ENCODE results near the gene KRTAP16-1. TPM values are rescaled to one million over a fixed set of nuclear protein-coding genes. Genes with fewer than 3 reads are reported as not detected.
"Not testable (repeated sequence)": the region's sequence is repeated elsewhere in the genome, so short reads cannot be mapped to it uniquely, and the experiment has no call there.

KRTAP16-1 gene
- total RNA-seq = not detected in 2 replicates
- long read RNA-seq = 0 reads

- Mint-ChIP-seq H3K27ac (no peak within 1 kb of the TSS), H3K4me1 (ENCODE audit: low read depth) (no peaks in the 10 kb centered on the region), H3K36me3 (ENCODE audit: insufficient read depth) (no peaks in the 10 kb centered on the region), H3K9me3 (ENCODE audit: low read depth) (no peaks in the 10 kb centered on the region), H3K4me3 (ENCODE audit: low read depth) (no peak within 1 kb of the TSS), H3K27me3 (peaks cover 36% of the 10 kb centered on the region)
- no peak for TF ChIP-seq CTCF (IDR thresholded peaks at IDR 0.05; ENCODE audit: unreplicated experiment)
- no peak for DNase-seq (ENCODE audit: low spot score, unreplicated experiment)
Measured at GRCh38 chr17:41308918-41309359, at the start of gene KRTAP16-1. KRTAP16-1 (minus strand) TSS chr17:41309309; CDS start chr17:41309253, 56 bp downstream.

- TF ChIP-seq CTCF (IDR thresholded peaks at IDR 0.05; ENCODE audit: unreplicated experiment) = no peak
- no peak for DNase-seq (ENCODE audit: low spot score, unreplicated experiment)
- no peak overlapping the region for H3K27ac Mint-ChIP-seq
Measured at GRCh38 chr17:41354536-41354935, 45.4 kb upstream of the KRTAP16-1 start.

GRCh38 chr17:41352597-41353366, 43.7 kb upstream of the KRTAP16-1 start:
- TF ChIP-seq CTCF (IDR thresholded peaks at IDR 0.05; ENCODE audit: unreplicated experiment) = no peak
- H3K9me3 Mint-ChIP-seq (ENCODE audit: low read depth) = peaks cover 8% of the 10 kb centered on the region
- peaks cover 19% of the 10 kb centered on the region for H3K27me3 Mint-ChIP-seq
- H3K27ac Mint-ChIP-seq = no peak overlapping the region
- no peaks in the 10 kb centered on the region for H3K4me1 Mint-ChIP-seq (ENCODE audit: low read depth)
- H3K36me3 Mint-ChIP-seq (ENCODE audit: insufficient read depth) = no peaks in the 10 kb centered on the region
- no peak overlapping the region for H3K4me3 Mint-ChIP-seq (ENCODE audit: low read depth)
- no peak for DNase-seq (ENCODE audit: low spot score, unreplicated experiment)

More at GRCh38 chr17:41354536-41354935, 45.4 kb upstream of the KRTAP16-1 start:
- Mint-ChIP-seq H3K4me1 (ENCODE audit: low read depth) (no peaks in the 10 kb centered on the region), H3K36me3 (ENCODE audit: insufficient read depth) (no peaks in the 10 kb centered on the region), H3K4me3 (ENCODE audit: low read depth) (no peak overlapping the region), H3K27me3 (peaks cover 19% of the 10 kb centered on the region), H3K9me3 (ENCODE audit: low read depth) (peaks cover 8% of the 10 kb centered on the region)

- Mint-ChIP-seq H3K36me3 (ENCODE audit: insufficient read depth) (no peaks in the 10 kb centered on the region), H3K9me3 (ENCODE audit: low read depth) (peaks cover 4% of the 10 kb centered on the region), H3K27me3 (peaks cover 13% of the 10 kb centered on the region), H3K27ac (no peak overlapping the region), H3K4me1 (ENCODE audit: low read depth) (no peaks in the 10 kb centered on the region), H3K4me3 (ENCODE audit: low read depth) (no peak overlapping the region)
- no peak for TF ChIP-seq CTCF (IDR thresholded peaks at IDR 0.05; ENCODE audit: unreplicated experiment)
- no peak for DNase-seq (ENCODE audit: low spot score, unreplicated experiment)
Measured at GRCh38 chr17:41351177-41351576, 42.1 kb upstream of the KRTAP16-1 start.

- not testable (repeated sequence) for H3K9me3 Mint-ChIP-seq (ENCODE audit: low read depth); H3K36me3 Mint-ChIP-seq (ENCODE audit: insufficient read depth); DNase-seq (ENCODE audit: low spot score, unreplicated experiment); H3K4me3 Mint-ChIP-seq (ENCODE audit: low read depth); H3K27ac Mint-ChIP-seq; H3K4me1 Mint-ChIP-seq (ENCODE audit: low read depth)
- H3K27me3 Mint-ChIP-seq = peaks cover 13% of the 10 kb centered on the region
Measured at GRCh38 chr17:41350381-41350878, 41.3 kb upstream of the KRTAP16-1 start, which contains the start of gene KRT33A. KRT33A (minus strand) TSS chr17:41350828; CDS start chr17:41350767, 61 bp downstream.
